ENCODE data around the gene CHRNG. TPM values are rescaled to one million over a fixed set of nuclear protein-coding genes. Genes with fewer than 3 reads are reported as not detected.

The CHRNG gene
- total and polyA plus RNA-seq, 2 experiments from 2014 or later, result not detected

DNA sequence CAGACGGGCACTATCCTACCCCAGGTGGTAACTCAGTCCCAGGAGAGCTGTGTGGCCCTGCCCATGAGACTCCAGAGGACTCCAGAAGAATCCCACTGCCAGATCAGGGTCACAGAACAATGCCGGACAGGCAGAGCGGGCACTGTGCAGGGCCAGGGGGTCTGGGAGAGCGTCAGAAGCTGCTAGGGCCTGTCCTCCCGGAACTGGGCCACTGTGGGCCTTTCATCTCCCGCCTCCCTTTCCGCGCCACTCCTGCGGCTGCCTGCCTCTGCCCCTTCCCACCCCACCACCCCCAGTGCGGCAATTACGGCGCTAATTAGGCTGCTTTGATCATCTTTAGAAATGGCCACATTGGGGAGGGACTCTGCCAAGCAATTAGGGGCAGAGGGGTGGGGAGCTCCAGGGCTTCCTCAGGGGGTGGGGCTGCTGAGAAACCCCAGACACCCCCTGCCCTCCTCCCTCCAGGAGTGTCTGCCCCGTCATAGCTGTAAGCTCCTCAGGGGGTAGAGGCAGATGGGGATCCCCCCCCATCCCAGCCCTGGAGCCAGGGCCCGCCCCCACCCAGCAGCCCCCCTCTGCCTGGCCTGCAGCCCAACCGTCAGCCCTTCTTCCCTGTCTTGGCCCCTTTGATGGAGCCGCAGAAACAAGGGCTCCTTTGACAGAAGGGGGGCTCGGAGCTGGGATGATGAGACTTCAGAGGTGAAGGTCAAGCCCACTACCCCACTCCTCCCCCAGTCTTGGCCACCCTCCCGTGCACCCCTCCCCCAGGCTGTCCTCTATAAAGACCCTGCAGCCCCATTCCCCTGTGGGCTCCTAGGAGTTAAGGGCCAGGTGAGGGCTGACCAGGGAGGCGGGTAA, 19.7 kb upstream of the CHRNG start, which contains the start of gene PRSS56 (continued):
- TF ChIP-seq, protein P1, sequence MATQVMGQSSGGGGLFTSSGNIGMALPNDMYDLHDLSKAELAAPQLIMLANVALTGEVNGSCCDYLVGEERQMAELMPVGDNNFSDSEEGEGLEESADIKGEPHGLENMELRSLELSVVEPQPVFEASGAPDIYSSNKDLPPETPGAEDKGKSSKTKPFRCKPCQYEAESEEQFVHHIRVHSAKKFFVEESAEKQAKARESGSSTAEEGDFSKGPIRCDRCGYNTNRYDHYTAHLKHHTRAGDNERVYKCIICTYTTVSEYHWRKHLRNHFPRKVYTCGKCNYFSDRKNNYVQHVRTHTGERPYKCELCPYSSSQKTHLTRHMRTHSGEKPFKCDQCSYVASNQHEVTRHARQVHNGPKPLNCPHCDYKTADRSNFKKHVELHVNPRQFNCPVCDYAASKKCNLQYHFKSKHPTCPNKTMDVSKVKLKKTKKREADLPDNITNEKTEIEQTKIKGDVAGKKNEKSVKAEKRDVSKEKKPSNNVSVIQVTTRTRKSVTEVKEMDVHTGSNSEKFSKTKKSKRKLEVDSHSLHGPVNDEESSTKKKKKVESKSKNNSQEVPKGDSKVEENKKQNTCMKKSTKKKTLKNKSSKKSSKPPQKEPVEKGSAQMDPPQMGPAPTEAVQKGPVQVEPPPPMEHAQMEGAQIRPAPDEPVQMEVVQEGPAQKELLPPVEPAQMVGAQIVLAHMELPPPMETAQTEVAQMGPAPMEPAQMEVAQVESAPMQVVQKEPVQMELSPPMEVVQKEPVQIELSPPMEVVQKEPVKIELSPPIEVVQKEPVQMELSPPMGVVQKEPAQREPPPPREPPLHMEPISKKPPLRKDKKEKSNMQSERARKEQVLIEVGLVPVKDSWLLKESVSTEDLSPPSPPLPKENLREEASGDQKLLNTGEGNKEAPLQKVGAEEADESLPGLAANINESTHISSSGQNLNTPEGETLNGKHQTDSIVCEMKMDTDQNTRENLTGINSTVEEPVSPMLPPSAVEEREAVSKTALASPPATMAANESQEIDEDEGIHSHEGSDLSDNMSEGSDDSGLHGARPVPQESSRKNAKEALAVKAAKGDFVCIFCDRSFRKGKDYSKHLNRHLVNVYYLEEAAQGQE (IDR thresholded peaks at IDR 0.05; ENCODE audit: unreplicated experiment), result no peak

DNA sequence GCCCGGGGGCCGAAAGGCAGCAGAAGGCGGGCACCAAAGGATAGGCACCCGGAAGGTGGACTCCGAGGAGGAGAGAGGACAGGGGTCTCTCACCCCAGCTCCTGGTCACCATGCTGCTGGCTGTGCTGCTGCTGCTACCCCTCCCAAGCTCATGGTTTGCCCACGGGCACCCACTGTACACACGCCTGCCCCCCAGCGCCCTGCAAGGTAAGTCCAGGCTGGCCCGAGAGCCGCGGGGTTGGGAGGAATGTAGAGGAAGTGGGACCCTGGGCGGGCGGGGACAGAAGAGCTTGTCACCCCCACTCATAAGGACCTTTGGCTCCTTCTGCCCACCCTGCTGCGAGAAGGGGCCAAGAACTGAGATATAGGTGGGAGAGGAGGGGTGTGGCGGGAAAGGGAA, 19.0 kb upstream of the CHRNG start:
- no peaks in the 10 kb centered on the region for H3K9me3 Mint-ChIP-seq
- Histone ChIP-seq H3K4me3 (no peak overlapping the region), H3K4me2 (no peak overlapping the region), H3K27ac (ENCODE audit: low read depth) (no peak overlapping the region), H3K79me2 (replicated peaks; ENCODE audit: insufficient read depth) (no peaks in the 10 kb centered on the region), H3K36me3 (ENCODE audit: insufficient read depth) (no peaks in the 10 kb centered on the region), H2AFZ (no peak overlapping the region), H3F3A (replicated peaks; ENCODE audit: low read depth) (0 out of 2 replicates have a peak, but pooled peaks cover 3% of the 10 kb centered on the region), H3K9me2 (ENCODE audit: insufficient read depth) (no peaks in the 10 kb centered on the region), H4K20me1 (replicated peaks; ENCODE audit: insufficient read depth) (no peaks in the 10 kb centered on the region), H3K27me3 (ENCODE audit: insufficient read depth) (peaks cover 44% of the 10 kb centered on the region), H3K4me1 (ENCODE audit: insufficient read depth) (no peaks in the 10 kb centered on the region; the same call in 1 of the 2 replicates)
- ATAC-seq (no peak), DNase-seq (ENCODE audit: low spot score) (no peak)
- TF ChIP-seq, protein P2, sequence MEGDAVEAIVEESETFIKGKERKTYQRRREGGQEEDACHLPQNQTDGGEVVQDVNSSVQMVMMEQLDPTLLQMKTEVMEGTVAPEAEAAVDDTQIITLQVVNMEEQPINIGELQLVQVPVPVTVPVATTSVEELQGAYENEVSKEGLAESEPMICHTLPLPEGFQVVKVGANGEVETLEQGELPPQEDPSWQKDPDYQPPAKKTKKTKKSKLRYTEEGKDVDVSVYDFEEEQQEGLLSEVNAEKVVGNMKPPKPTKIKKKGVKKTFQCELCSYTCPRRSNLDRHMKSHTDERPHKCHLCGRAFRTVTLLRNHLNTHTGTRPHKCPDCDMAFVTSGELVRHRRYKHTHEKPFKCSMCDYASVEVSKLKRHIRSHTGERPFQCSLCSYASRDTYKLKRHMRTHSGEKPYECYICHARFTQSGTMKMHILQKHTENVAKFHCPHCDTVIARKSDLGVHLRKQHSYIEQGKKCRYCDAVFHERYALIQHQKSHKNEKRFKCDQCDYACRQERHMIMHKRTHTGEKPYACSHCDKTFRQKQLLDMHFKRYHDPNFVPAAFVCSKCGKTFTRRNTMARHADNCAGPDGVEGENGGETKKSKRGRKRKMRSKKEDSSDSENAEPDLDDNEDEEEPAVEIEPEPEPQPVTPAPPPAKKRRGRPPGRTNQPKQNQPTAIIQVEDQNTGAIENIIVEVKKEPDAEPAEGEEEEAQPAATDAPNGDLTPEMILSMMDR (conservative IDR thresholded peaks at IDR 0.05; ENCODE audit: low read depth in 2 of 2), result 0 out of 4 replicates have a peak, but pooled peaks of 1 of the 2 experiments have one; percentile 7
- TF ChIP-seq EZH2 (IDR thresholded peaks at IDR 0.05; ENCODE audit: low read depth, unreplicated experiment), result no peak
- TF ChIP-seq, protein P1 (IDR thresholded peaks at IDR 0.05; ENCODE audit: unreplicated experiment), result no peak
- peaks cover 18% of the 10 kb centered on the region for H3K4me1 Mint-ChIP-seq
- H3K27ac Mint-ChIP-seq, result no peak overlapping the region
- no peak overlapping the region for H3K4me3 Mint-ChIP-seq
- H3K36me3 Mint-ChIP-seq (ENCODE audit: low read depth), result no peaks in the 10 kb centered on the region
- H3K27me3 Mint-ChIP-seq (ENCODE audit: insufficient read depth, low read depth, poor library complexity), result peaks cover 35% of the 10 kb centered on the region
